Nephron progenitor cell (in vitro differentiated cells): ENCODE measurements around the gene DKK3.

Experiments used
- DNase-seq: peaks from one replicate; pipeline ENCODE4 v3.0.0; 2021
- H3K27ac Mint-ChIP-seq: 2 replicates; pipeline ENCODE4 v1.8.0; 2021; ENCODE audit warnings: mild to moderate bottlenecking, moderate library complexity, mixed read lengths
- H3K27me3 Mint-ChIP-seq: 2 replicates; pipeline ENCODE4 v1.8.0; 2021; ENCODE audit warnings: mild to moderate bottlenecking, low read depth, mixed read lengths; ENCODE audit not compliant: poor library complexity
- H3K36me3 Mint-ChIP-seq: 2 replicates; pipeline ENCODE4 v1.8.0; 2021; ENCODE audit warnings: low read depth, mixed read lengths
- H3K4me1 Mint-ChIP-seq: 2 replicates; pipeline ENCODE4 v1.8.0; 2021; ENCODE audit warnings: mixed read lengths
- H3K4me3 Mint-ChIP-seq: 2 replicates; pipeline ENCODE4 v1.8.0; 2021; ENCODE audit warnings: mild to moderate bottlenecking, moderate library complexity, mixed read lengths
- H3K9me3 Mint-ChIP-seq: 2 replicates; pipeline ENCODE4 v1.8.0; 2021; ENCODE audit warnings: mild to moderate bottlenecking, moderate library complexity, mixed read lengths
- TF ChIP-seq, protein P1 (sequence below): fragments of 200-600 bp; sonication (generic); IDR thresholded peaks from 2 replicates; pipeline ENCODE4 v1.5.0; 2021; ENCODE audit warnings: antibody characterized with exemption

The DKK3 gene

DNA sequence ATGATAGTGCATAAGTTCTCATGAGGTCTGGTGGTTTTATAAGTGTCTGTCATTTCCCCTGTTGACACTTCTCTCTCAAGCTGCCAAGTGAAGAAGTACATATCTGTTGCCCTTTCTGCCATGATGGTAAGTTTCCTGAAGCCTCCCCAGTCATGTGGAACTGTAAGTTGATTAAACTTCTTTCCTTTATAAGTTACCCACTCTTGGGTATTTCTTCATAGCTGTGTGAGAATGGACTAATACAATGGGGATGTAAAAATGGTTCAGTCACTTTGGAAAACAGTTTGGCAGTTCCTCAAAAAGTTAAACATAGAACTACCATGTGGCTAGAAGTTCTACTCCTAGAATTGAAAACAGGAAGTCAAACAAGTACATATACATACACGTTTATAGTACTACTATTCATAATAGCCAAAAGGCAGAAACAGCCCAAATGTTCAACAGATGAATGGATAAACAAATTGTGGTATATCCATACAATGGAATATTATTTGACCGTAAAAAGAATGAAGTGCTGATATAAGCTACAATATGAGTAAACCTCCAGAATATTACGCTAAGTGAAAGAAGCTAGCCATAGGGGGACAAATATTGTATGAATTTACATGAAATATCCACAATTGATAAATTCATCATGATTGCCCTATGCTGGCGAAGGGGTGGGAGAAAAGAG lies 16.0 kb upstream of the DKK3 start:
- Mint-ChIP-seq H3K4me1 (peaks cover 12% of the 10 kb centered on the region), H3K9me3 (peaks cover 40% of the 10 kb centered on the region), H3K27ac (no peak overlapping the region), H3K36me3 (peaks cover 6% of the 10 kb centered on the region), H3K27me3 (no peaks in the 10 kb centered on the region), H3K4me3 (no peak overlapping the region)
- TF ChIP-seq, protein P1, sequence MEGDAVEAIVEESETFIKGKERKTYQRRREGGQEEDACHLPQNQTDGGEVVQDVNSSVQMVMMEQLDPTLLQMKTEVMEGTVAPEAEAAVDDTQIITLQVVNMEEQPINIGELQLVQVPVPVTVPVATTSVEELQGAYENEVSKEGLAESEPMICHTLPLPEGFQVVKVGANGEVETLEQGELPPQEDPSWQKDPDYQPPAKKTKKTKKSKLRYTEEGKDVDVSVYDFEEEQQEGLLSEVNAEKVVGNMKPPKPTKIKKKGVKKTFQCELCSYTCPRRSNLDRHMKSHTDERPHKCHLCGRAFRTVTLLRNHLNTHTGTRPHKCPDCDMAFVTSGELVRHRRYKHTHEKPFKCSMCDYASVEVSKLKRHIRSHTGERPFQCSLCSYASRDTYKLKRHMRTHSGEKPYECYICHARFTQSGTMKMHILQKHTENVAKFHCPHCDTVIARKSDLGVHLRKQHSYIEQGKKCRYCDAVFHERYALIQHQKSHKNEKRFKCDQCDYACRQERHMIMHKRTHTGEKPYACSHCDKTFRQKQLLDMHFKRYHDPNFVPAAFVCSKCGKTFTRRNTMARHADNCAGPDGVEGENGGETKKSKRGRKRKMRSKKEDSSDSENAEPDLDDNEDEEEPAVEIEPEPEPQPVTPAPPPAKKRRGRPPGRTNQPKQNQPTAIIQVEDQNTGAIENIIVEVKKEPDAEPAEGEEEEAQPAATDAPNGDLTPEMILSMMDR: no peak
- no peak for DNase-seq

DNA sequence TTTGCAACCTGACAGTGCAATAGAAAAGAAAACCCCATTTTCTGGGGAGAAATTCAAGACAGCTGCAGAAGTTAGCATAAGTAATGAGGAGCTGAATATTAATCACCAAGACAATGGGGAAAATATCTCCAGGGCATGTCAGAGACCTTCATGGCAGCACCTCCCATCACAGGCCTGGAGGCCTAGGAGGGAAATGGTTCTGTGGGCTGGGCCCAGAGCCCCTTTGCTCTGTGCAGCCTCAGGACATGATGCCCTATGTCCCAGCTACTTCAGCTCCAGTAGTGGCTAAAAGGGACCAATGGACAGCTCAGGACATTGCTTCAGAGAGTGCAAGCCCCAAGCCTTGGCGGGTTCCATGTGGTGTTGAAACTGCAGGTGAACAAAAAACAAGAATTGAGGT lies 14.6 kb upstream of the DKK3 start:
- peaks cover 6% of the 10 kb centered on the region for H3K36me3 Mint-ChIP-seq
- H3K4me1 Mint-ChIP-seq: peaks cover 7% of the 10 kb centered on the region
- no peak overlapping the region for H3K4me3 Mint-ChIP-seq
- no peak overlapping the region for H3K27ac Mint-ChIP-seq
- TF ChIP-seq, protein P1: no peak
- no peaks in the 10 kb centered on the region for H3K27me3 Mint-ChIP-seq
- DNase-seq: no peak
- peaks cover 40% of the 10 kb centered on the region for H3K9me3 Mint-ChIP-seq

DNA sequence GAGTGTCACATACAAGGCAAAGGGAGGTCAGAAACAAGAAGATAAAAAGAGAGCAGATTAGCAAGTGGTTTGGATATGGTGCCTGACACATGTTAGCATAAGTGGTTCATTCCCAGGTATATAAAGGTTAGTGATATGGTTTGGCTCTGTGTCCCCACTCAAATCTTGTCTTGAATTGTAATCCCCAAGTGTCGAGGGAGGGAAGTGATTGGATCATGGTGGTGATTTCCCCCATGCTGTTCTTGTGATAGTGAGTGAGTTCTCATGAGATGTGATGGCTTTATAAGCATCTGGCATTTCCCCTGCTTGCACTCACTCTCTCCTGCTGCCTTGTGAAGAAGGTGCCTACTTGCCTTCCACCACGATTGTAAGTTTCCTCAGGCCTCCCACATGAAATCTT lies 12.1 kb upstream of the DKK3 start:
- no peaks in the 10 kb centered on the region for H3K4me1 Mint-ChIP-seq
- TF ChIP-seq, protein P1: no peak
- H3K27ac Mint-ChIP-seq: no peak overlapping the region
- H3K9me3 Mint-ChIP-seq: peaks cover 30% of the 10 kb centered on the region
- H3K27me3 Mint-ChIP-seq: peaks cover 5% of the 10 kb centered on the region
- no peak for DNase-seq
- no peak overlapping the region for H3K4me3 Mint-ChIP-seq
- H3K36me3 Mint-ChIP-seq: peaks cover 6% of the 10 kb centered on the region

DNA sequence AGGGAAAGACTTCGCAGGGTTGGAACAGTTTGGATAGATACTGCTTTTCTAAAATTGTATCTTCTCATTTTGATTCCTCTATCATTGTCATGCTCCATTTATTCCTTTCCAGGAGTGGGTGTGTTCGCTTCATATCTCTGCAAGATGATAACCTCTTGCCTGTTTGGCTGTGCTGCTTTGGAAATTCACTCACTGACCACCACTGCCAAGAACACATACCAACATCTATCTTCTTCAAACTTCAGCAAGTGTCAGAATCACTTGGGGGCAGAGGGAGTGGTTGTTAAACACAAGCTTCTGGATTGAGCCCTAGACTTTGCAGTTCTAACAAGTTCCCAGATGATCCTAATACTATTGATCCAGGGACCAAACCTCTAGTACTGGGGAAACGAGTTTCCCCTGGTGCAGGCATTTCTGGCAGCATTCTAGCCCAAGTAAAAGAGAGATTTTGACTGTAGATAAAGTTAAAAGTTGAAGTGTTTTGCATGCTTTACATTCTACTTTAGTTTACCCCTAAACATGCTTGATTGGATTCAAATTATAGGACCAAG lies 11.5 kb upstream of the DKK3 start:
- Mint-ChIP-seq H3K9me3 (peaks cover 25% of the 10 kb centered on the region), H3K27ac (no peak overlapping the region), H3K4me3 (no peak overlapping the region), H3K36me3 (peaks cover 6% of the 10 kb centered on the region), H3K4me1 (no peaks in the 10 kb centered on the region), H3K27me3 (peaks cover 5% of the 10 kb centered on the region)
- TF ChIP-seq, protein P1: no peak
- no peak for DNase-seq

DNA sequence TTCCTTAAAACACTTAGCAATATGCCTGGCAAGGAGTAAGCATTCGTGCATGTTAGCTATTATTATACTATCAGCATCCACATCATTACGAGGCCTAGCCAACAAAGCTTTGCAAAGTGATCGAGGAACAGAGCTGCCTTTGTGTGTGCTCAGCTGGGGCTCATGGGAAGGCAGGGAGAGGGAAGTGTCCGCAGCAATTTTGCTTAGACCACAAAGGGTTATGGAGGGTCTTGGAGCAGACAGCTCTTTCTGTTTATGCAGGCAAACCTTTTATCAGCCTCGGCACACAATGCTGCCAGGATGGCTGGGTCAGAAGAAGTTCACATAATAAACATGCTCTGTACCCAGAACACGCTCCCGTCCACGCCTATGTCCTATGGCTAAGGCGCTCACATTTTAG lies 10.9 kb upstream of the DKK3 start:
- no peak overlapping the region for H3K27ac Mint-ChIP-seq
- H3K9me3 Mint-ChIP-seq: peaks cover 20% of the 10 kb centered on the region
- TF ChIP-seq, protein P1: no peak
- H3K4me1 Mint-ChIP-seq: no peaks in the 10 kb centered on the region
- no peak for DNase-seq
- H3K27me3 Mint-ChIP-seq: peaks cover 5% of the 10 kb centered on the region
- no peak overlapping the region for H3K4me3 Mint-ChIP-seq
- peaks cover 2% of the 10 kb centered on the region for H3K36me3 Mint-ChIP-seq
